Raji (cell line): ENCODE data around the gene MLYCD.

ENCODE experiments used
- POLR2A ChIP-seq: IDR thresholded peaks from 2 replicates; pipeline ENCODE4 v1.6.1; 2011; ENCODE audit warnings: low read depth, low read length, control low read depth; ENCODE audit not compliant: insufficient read depth

The MLYCD gene

DNA sequence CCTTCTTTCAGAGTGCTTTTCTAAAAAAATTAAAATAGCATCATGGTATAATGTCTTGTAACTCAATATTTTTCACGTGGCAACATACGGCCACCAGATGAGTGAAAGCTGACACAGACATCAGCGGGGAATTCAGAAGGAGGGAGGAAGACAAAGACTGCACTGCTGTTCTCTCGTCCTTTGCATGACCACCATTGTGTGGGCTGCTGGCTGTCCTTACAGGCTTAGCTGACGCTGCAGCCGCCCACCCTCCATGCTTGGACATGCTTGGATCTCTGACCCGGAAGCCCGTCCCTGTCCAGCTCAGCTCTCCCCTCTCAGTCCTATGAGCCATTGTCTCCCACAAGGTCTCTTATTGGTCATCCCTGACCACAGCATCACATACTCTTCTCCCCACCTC lies 11.4 kb upstream of the MLYCD start:
- TF ChIP-seq POLR2A, result no peak

DNA sequence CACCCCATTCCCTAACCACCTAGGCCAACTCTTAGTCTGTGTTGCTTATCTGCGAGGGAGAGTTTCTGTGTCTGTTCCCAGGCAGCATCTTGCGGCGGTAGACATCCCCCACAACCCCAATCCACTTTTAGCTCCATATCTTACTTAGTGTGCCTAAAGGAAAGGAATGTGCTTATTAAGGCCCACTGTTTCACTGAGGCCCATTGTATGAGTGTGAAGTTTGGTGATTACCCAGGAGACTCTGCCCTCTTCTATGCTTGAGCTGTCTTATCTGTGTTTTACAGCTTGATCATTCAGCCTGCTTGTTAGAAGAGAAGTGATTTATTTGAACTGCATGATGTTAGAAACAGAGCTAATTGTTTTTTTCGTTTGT lies 10.3 kb upstream of the MLYCD start:
- no peak for TF ChIP-seq POLR2A

DNA sequence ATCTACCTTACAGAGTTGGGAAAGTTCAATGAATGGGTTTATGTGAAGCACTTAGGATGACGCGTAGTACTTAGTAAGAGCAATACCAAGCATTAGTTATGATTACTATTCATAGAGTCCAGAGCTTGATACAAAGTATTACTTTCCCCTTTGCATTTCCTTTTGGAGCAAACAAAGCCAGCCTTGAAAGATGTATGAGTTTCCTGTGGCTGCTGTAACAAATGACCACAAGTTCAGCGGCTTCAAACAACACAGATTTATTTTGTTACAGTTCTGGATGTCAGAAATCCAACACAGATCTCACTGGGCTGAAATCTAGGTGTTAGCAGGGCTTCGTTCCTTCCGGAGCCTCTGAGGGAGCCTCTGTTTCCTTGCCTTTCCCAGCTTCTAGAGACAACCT lies 8.6 kb upstream of the MLYCD start:
- TF ChIP-seq POLR2A, result no peak

DNA sequence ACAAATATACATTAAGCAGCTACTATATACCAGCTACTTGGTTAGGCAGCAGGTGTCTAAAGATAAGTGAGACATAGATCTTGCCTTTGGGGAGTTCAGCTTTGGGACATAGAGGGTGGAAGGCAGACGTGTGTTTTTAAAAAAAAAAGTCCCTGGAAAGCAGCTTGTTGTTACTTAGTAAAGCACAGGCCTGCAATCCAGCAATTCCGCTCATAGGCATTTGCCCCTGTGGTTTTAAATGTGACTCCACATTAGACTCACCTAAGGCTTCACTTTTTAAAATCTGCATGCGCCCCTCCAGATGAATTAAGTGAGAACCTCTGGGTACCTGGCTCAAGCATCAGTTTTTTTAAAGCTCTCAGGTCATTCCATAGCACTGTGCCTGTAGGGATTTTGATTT lies 7.2 kb upstream of the MLYCD start:
- no peak for TF ChIP-seq POLR2A

DNA sequence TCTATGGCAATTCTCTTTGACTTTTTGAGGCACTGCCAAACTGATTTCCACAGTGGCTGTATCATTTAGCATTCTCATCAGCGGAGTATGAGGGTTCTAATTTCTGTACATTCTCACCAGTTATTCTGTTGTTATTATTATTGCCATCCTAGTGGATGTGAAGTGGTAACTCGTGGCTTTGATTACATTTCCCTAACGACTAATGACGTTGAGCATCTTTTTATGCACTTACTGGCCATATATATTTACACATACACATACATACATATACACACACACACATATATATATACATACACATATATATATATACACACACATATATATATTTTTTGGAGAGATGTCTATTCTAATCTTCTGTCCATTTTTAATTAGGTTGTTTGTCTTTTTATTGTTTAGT lies 3.7 kb upstream of the MLYCD start:
- no peak for TF ChIP-seq POLR2A

DNA sequence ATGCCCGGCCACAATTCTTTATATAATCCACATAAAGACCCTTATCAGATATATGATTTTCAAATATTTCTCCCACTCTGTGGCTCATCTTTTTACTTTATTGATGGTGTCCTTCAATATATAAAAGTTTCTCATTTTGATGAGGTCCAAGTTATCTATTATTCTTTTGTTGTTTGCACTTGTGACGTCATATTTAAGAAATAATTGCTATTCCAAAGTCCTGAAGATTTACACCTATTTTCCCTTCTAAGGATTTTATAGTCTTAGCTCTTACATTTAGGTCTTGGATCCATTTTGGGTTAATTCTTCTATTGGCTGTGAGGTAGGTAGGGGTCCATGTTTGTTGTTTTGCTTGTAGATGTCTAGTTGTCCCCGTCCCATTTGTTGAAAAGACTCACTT lies 3.0 kb upstream of the MLYCD start:
- TF ChIP-seq POLR2A, result no peak

DNA sequence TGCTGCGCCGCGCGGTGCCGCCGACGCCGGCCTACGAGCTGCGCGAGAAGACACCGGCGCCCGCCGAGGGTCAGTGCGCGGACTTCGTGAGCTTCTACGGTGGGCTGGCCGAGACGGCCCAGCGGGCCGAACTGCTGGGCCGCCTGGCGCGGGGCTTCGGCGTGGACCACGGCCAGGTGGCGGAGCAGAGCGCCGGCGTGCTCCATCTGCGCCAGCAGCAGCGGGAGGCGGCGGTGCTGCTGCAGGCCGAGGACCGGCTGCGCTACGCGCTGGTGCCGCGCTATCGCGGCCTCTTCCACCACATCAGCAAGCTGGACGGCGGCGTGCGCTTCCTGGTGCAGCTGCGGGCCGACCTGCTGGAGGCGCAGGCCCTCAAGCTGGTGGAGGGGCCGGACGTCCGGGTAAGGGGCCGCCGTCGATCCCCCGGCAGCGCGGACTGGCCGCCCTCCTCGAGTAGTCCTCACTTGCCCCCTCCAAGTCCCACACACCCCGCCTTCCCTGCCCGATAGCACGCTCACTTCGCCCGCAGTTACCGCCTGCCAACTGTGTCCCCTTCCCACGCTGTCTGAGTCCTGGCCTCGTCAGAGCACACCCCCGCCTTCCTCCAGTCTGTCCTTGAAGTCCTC lies 470 bp downstream of the MLYCD start:
- no peak for TF ChIP-seq POLR2A

DNA sequence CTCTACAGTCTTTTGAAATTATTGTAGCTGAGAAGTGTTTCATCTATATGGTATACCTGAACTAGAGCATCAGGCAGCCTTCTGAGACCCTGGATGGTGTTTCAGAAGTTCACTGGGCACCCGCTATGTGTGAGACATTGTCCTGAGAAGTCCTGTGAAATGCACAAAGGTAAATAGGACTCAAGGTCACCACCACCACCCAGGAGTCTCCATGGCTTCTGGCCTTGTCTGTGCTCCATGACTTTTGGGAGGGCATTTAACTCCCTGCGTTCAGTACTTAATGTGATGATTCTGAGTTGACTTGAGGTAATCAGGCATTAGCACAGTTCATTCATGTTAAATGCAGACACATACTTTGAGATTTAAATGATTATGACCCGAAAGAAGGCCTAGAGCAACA lies 1.1 kb downstream of the MLYCD start:
- TF ChIP-seq POLR2A, result no peak

DNA sequence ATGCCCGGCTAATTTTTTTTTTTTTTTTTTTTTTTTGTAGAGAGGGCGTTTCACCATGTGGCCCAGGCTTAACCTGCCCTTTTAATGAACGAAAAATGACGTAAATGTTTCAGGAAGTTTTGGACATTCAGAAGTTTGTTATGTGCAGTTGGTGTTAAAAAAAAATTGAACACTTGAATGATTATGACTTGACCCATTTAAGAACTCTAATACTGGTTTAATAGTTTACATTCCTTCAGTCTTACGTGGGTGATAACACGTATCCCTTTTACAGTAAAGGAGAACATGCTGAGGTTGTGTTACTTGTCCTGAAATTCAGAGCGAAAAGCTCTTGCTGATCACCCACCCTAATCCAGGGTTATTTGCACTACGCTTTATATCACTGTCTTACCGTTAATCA lies 1.7 kb downstream of the MLYCD start:
- no peak for TF ChIP-seq POLR2A

DNA sequence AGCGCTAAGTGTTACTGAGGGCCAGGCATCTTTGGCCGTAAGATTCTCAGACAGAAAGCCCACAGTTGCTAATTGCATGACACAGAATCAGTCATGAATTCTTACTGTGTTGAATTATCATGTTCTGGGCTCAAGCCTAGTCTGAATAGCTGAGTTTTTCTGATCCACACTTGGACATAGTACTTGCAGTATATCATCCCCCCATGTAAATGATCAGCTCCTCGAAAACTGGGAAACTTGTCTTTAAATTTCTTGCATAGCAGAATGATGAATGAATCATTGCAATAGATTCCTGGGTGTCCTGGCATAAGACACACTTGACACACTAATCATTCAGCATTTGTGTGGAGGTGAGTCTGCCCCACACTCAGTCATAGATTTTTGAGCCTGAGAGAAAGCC lies 2.2 kb downstream of the MLYCD start:
- TF ChIP-seq POLR2A, result no peak

DNA sequence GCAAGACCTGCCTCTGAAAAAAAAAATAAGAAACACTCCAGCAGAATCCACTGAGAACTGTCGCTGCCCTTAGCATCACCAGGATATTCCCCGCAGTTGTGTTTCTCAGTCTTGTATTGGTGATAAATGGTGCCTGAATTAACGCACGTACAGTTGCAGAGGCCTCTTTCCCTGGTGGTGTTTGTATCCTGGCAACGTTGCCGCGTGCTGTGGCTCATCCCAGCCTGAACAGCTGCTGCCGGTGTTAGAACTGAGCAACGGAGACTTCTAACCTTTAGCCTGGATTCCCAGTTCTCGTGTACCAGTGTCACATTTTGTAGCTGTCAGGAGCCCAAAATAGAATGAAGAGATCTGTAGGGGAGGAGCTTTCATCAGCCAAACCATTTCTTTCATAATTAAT lies 4.8 kb downstream of the MLYCD start:
- no peak for TF ChIP-seq POLR2A

DNA sequence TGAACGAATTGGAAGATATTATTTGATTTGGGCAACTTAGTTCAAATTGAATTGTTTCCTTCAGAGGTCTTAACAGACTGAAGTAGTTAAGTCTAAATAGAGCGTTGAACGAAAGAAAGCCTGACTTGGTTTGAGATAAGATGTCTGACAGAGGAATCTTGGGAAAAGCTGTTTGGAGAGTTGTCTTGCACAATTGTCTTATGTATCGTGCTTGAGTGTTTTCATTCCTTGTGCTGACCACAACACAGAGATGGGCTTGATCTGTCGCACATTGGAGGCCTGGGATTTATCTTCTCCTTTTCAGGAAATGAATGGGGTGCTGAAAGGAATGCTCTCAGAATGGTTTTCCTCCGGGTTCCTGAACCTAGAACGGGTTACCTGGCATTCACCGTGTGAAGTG lies 7.8 kb downstream of the MLYCD start:
- no peak for TF ChIP-seq POLR2A

DNA sequence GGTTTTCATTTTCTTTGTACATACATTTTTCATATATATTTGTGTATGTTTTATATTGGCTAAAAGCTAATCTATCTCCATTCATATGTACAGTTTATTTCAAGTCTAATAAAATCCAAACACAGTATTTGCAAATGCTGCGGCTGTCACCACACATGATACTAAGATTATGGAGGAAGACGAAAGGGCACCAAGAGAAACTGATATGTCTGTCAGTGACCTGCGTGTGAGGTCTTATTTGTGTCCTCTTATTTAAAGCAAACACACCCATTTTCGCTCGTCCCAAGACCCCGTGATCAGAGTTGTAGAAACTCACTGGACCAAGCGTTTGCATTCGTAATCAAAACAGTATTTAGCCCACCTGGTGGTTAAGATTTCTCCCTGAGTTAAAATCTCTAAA lies 8.2 kb downstream of the MLYCD start:
- TF ChIP-seq POLR2A, result no peak

DNA sequence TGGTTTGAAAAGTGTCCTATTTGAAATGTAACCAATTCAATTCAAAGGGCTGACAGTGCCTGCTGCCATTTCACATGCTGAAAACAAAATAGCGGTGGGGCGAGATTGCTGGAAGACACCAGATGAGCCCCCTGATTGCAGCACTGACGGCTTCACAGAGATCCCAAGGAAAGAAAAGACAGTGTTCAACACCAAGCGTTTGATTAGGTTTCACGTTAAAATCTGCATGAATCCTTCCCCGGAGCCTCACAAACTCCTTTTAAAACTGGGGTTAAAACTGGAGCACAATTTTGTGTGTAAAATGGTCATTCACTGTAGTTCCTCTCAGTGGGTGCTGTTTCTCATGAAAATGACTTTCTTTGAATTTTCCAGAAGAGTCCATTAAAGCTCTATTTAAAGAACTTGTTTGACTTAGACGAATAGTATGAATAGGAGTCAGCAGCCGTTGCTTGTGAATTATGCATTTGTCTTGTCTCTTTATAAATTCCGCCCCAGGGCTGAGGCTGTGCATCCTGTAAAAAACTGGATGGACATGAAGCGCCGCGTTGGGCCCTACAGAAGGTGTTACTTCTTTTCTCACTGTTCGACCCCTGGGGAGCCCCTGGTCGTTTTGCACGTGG lies 8.8 kb downstream of the MLYCD start:
- no peak for TF ChIP-seq POLR2A

DNA sequence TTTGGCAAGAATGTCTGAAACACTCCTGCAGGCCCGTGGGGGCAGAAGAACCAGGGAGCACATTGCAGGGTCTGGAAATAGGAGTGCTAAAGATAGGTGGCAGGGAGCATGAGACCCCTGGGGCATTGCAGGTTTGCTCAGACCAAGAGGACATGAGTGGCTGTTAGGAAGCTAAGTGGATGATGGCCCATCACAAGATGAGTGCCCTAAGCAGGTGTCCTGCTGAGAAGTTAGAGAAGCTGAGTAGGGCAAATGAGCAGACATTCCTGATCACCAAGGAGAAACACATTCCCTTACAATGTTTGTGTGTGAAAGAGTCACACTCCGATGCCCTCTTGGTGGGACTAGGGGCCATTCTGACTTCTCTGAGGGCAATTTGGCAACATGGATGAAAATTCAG lies 9.9 kb downstream of the MLYCD start:
- no peak for TF ChIP-seq POLR2A

DNA sequence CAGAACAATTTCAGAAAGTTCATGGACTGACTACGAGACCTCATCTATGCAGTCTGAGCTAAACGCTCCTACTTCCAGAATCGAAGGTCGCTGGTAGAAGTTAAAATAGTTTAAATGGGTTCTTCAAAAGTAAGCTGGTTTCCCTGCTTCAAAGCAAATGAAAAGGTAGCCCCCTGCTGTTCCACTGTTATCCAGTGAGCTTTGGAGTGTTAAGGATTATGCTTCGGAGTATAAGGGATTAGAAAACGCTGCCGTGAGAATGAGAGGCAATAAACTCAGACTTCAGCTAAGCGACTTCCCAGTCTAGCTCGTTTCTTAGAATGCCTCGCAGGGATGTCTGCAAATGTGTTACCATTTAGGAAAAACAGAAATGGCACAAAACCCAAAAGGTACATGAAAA lies 12.4 kb downstream of the MLYCD start:
- TF ChIP-seq POLR2A, result no peak
